SK-N-SH (cell line): ENCODE measurements around the gene DMGDH. TPM values are rescaled to one million over a fixed set of nuclear protein-coding genes. Genes with fewer than 3 reads are reported as not detected.

Experiments used
- CTCF ChIA-PET: fragments of 300-600, 350-600 bp; formaldehyde crosslinking; extraction: SDS; loops from one replicate; lab custom pipeline; 2021; lab: Yijun Ruan, JAX
- POLR2A ChIA-PET: fragments of 350-600 bp; sonication (Branson Sonifier 250); formaldehyde crosslinking; extraction: SDS; loops from one replicate; lab custom pipeline; 2020; ENCODE audit warnings: antibody characterized with exemption, inconsistent platforms; lab: Yijun Ruan, JAX
- DNase-seq: peaks from one replicate; pipeline ENCODE4 v3.0.0; 2012
- H2AFZ ChIP-seq: fragments of 200-600 bp; sonication (generic); 2 replicates; pipeline ENCODE4 v1.8.1; 2016; ENCODE audit warnings: antibody characterized with exemption, mild to moderate bottlenecking, low read depth
- H3F3A ChIP-seq: fragments of 200-600 bp; sonication (generic); replicated peaks from 2 replicates; pipeline ENCODE3; 2016; ENCODE audit warnings: antibody characterized with exemption, mild to moderate bottlenecking; ENCODE audit not compliant: insufficient read depth
- H3K27ac ChIP-seq, 2 experiments: fragments of 200-500 bp in 1 of 2; fragments of 200-600 bp in 1 of 2; sonication (Bioruptor generic) in 1 of 2; sonication (generic), shearing (Covaris generic) in 1 of 2; 2 replicates each; pipeline versions ENCODE4 v1.5.1 to v1.6.1; 2014 to 2016; ENCODE audit warnings: low read depth in 2 of 2, inconsistent platforms in 1 of 2, low read length in 1 of 2, mild to moderate bottlenecking in 1 of 2, mixed read lengths in 1 of 2
- H3K27me3 ChIP-seq: fragments of 200-600 bp; sonication (generic), shearing (Covaris generic); 2 replicates; pipeline ENCODE4 v1.6.1; 2016; ENCODE audit warnings: mixed run types; ENCODE audit not compliant: insufficient read depth
- H3K36me3 ChIP-seq, 2 experiments: fragments of 200-500 bp in 1 of 2; fragments of 200-600 bp in 1 of 2; sonication (Bioruptor generic) in 1 of 2; sonication (generic) in 1 of 2; replicated peaks in 1 of 2; 2 replicates each; pipeline versions ENCODE3 to v1.5.1; 2014 to 2016; ENCODE audit warnings: low read length in 1 of 2, mild to moderate bottlenecking in 1 of 2; ENCODE audit not compliant: insufficient read depth in 2 of 2, control insufficient read depth in 1 of 2
- H3K4me1 ChIP-seq, 2 experiments: fragments of 200-500 bp in 1 of 2; fragments of 200-600 bp in 1 of 2; sonication (Bioruptor generic) in 1 of 2; sonication (generic), shearing (Covaris generic) in 1 of 2; 2 replicates each; pipeline versions ENCODE4 v1.5.1 to v1.6.1; 2014 to 2016; ENCODE audit warnings: low read depth in 1 of 2, low read length in 1 of 2, mixed run types in 1 of 2; ENCODE audit not compliant: insufficient read depth in 2 of 2, control insufficient read depth in 1 of 2
- H3K4me2 ChIP-seq: fragments of 200-600 bp; sonication (generic), shearing (Covaris generic); 2 replicates; pipeline ENCODE4 v1.6.1; 2017; ENCODE audit warnings: mixed run types
- H3K4me3 ChIP-seq, 2 experiments: fragments of 200-500 bp in 1 of 2; fragments of 200-600 bp in 1 of 2; sonication (Bioruptor generic) in 1 of 2; sonication (generic), shearing (Covaris generic) in 1 of 2; 2 replicates each; pipeline versions ENCODE4 v1.5.1 to v1.8.1; 2014 to 2016; ENCODE audit warnings: low read depth in 2 of 2, inconsistent platforms in 1 of 2, low read length in 1 of 2, mild to moderate bottlenecking in 1 of 2, mixed read lengths in 1 of 2, moderate library complexity in 1 of 2
- H3K79me2 ChIP-seq: fragments of 200-600 bp; sonication (generic); 2 replicates; pipeline ENCODE4 v1.8.1; 2017; ENCODE audit warnings: mild to moderate bottlenecking; ENCODE audit not compliant: insufficient read depth
- H3K9ac ChIP-seq: fragments of 200-600 bp; sonication (generic); 2 replicates; pipeline ENCODE4 v1.6.1; 2017; ENCODE audit warnings: mixed run types
- H3K9me2 ChIP-seq: fragments of 200-600 bp; sonication (generic); 2 replicates; pipeline ENCODE4 v1.6.1; 2017; ENCODE audit warnings: mixed run types
- H3K9me3 ChIP-seq: fragments of 200-600 bp; sonication (generic); 2 replicates; pipeline ENCODE4 v1.6.1; 2017; ENCODE audit warnings: mixed run types, mild to moderate bottlenecking, moderate library complexity
- H4K20me1 ChIP-seq: fragments of 200-600 bp; sonication (generic); 2 replicates; pipeline ENCODE4 v1.6.1; 2017; ENCODE audit warnings: mild to moderate bottlenecking, mixed run types; ENCODE audit not compliant: insufficient read depth
- CHD2 ChIP-seq: fragments of 150-350 bp; IDR thresholded peaks from 2 replicates; pipeline ENCODE4 v1.6.1; 2018; ENCODE audit warnings: low read length; ENCODE audit not compliant: partially characterized antibody
- CTCF ChIP-seq: fragments of 200-600 bp; sonication (generic); IDR thresholded peaks from 2 replicates; pipeline ENCODE4 v1.6.1; 2017; ENCODE audit warnings: antibody characterized with exemption, mild to moderate bottlenecking, moderate library complexity
- EP300 ChIP-seq, 2 experiments: IDR thresholded peaks; 2 replicates each; pipeline versions ENCODE4 v1.4.0 to v1.6.1; 2012; ENCODE audit warnings: borderline replicate concordance in 1 of 2, low read depth in 1 of 2, low read length in 1 of 2
- FOXJ3 ChIP-seq: sonication (generic); formaldehyde crosslinking; IDR thresholded peaks from 2 replicates; pipeline ENCODE4 v1.5.1; 2020; ENCODE audit warnings: mild to moderate bottlenecking, missing genetic modification reagents
- JUND ChIP-seq: IDR thresholded peaks from 2 replicates; pipeline ENCODE4 v1.4.0; 2012
- RAD21 ChIP-seq: IDR thresholded peaks from 2 replicates; pipeline ENCODE4 v1.6.1; 2012; ENCODE audit warnings: mild to moderate bottlenecking, low read length
- SIN3A ChIP-seq: IDR thresholded peaks from 2 replicates; pipeline ENCODE4 v1.6.1; 2012; ENCODE audit warnings: low read depth, mild to moderate bottlenecking, low read length, moderate library complexity, borderline replicate concordance
- USF1 ChIP-seq: IDR thresholded peaks from 2 replicates; pipeline ENCODE4 v1.4.0; 2012; ENCODE audit warnings: low read depth, borderline replicate concordance
- YY1 ChIP-seq: IDR thresholded peaks from 2 replicates; pipeline ENCODE4 v1.4.0; 2012; ENCODE audit warnings: low read depth, mild to moderate bottlenecking
- WGBS: methylation state at CpG from one replicate; pipeline ENCODE4 v1.1.6; 2017; ENCODE audit warnings: low lambda C conversion rate; 5-methylcytosine and 5-hydroxymethylcytosine counted together
- polyA plus RNA-seq, 3 experiments: library from polyadenylated mRNA; depleted of rRNA; stranded (reverse); fragments of >200 nt; gene quantifications; 2 replicates each; pipeline ENCODE4 v1.2.3, GENCODE V29; 2012
- TF ChIP-seq, protein P1 (sequence below): IDR thresholded peaks from 2 replicates; pipeline ENCODE4 v1.4.0; 2012; ENCODE audit warnings: low read depth, borderline replicate concordance
- TF ChIP-seq, protein P2 (sequence below): fragments of 150-350 bp; IDR thresholded peaks from 2 replicates; pipeline ENCODE4 v1.6.1; 2017; ENCODE audit warnings: antibody characterized with exemption, low read length, low read depth, borderline replicate concordance
- TF ChIP-seq, protein P3 (sequence below): IDR thresholded peaks from 2 replicates; pipeline ENCODE4 v1.4.0; 2012; ENCODE audit warnings: low read depth

DMGDH gene
- polyA plus RNA-seq, 1 of the 3 experiments (the other 2 are of a cell fraction): 0.56 TPM

- Histone ChIP-seq H3K9me3 (no peaks in the 10 kb centered on the region), H3K79me2 (no peaks in the 10 kb centered on the region), H3K4me1 (no peaks in the 10 kb centered on the region), H3F3A (peaks cover 4% of the 10 kb centered on the region), H3K36me3 (no peaks in the 10 kb centered on the region), H3K4me2 (no peak overlapping the region), H3K9me2 (no peaks in the 10 kb centered on the region), H3K27ac (no peak overlapping the region), H3K27me3 (no peaks in the 10 kb centered on the region), H4K20me1 (no peaks in the 10 kb centered on the region), H3K4me3 (no peak overlapping the region), H2AFZ (no peak overlapping the region), H3K9ac (no peak overlapping the region)
- ChIA-PET POLR2A (no interaction called here), CTCF (interaction anchor here (1.2 to 6.8 kb wide), 2 partner anchors 10 to 122 kb away, joined by 3 to 104 read pairs; no protein-coding TSS in a partner anchor)
- no peak for TF ChIP-seq CTCF
- no peak for TF ChIP-seq JUND
- TF ChIP-seq YY1: no peak
- TF ChIP-seq CHD2: no peak
- no peak for TF ChIP-seq FOXJ3
- no peak for TF ChIP-seq RAD21
- TF ChIP-seq, protein P1, sequence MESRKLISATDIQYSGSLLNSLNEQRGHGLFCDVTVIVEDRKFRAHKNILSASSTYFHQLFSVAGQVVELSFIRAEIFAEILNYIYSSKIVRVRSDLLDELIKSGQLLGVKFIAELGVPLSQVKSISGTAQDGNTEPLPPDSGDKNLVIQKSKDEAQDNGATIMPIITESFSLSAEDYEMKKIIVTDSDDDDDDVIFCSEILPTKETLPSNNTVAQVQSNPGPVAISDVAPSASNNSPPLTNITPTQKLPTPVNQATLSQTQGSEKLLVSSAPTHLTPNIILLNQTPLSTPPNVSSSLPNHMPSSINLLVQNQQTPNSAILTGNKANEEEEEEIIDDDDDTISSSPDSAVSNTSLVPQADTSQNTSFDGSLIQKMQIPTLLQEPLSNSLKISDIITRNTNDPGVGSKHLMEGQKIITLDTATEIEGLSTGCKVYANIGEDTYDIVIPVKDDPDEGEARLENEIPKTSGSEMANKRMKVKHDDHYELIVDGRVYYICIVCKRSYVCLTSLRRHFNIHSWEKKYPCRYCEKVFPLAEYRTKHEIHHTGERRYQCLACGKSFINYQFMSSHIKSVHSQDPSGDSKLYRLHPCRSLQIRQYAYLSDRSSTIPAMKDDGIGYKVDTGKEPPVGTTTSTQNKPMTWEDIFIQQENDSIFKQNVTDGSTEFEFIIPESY: no peak
- TF ChIP-seq, protein P2, sequence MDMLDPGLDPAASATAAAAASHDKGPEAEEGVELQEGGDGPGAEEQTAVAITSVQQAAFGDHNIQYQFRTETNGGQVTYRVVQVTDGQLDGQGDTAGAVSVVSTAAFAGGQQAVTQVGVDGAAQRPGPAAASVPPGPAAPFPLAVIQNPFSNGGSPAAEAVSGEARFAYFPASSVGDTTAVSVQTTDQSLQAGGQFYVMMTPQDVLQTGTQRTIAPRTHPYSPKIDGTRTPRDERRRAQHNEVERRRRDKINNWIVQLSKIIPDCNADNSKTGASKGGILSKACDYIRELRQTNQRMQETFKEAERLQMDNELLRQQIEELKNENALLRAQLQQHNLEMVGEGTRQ: no peak
- TF ChIP-seq SIN3A: no peak
- DNase-seq: no peak
Observed at GRCh38 chr5:79011869-79012268, 57.6 kb downstream of the DMGDH start.

DNA sequence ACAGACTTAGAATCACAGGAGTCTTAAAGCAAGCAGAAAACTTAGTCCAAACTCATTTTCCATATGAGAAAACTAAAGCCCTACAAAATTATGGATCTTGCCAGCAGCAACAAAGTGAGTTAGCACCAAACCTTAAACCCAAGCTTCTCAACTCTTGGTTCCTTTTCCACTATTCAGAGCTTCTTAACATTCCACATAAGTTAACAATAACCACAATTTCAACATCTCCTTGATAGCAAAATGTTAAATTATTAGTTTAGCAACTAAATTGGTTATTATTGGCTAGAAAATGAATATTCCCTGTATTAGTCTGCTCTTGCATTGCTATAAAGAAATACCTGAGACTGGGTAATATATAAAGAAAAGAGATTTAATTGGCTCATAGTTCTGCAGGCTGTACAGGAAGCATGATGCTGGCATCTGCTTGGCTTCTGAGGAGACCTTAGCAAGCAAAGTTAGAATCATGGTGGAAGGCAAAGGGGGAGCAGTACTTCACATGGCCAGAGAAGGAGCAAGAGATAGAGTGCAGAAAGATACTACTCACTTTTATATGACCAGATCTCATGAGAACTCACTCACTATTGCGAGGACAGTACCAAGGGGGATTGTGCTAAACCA lies 58.1 kb downstream of the DMGDH start:
- Histone ChIP-seq H3K79me2 (no peaks in the 10 kb centered on the region), H3K27me3 (no peaks in the 10 kb centered on the region), H3K9ac (no peak overlapping the region), H3K36me3 (no peaks in the 10 kb centered on the region), H3K4me2 (no peak overlapping the region), H3K4me1 (no peaks in the 10 kb centered on the region), H3K27ac (no peak overlapping the region), H3K9me3 (no peaks in the 10 kb centered on the region), H3K9me2 (no peaks in the 10 kb centered on the region), H3F3A (peaks cover 4% of the 10 kb centered on the region), H2AFZ (no peak overlapping the region), H3K4me3 (no peak overlapping the region), H4K20me1 (no peaks in the 10 kb centered on the region)
- DNase-seq: no peak
- 67% methylated on average over 1 of the region's 1 CpG for WGBS
- ChIA-PET POLR2A (no interaction called here), CTCF (interaction anchor here (1.2 to 6.8 kb wide), 2 partner anchors 11 to 123 kb away, joined by 3 to 104 read pairs; no protein-coding TSS in a partner anchor)
- TF ChIP-seq, protein P3, sequence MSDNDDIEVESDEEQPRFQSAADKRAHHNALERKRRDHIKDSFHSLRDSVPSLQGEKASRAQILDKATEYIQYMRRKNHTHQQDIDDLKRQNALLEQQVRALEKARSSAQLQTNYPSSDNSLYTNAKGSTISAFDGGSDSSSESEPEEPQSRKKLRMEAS: no peak
- TF ChIP-seq CTCF: no peak; the same call in 1 of the 2 replicates
- TF ChIP-seq USF1: no peak
- no peak for TF ChIP-seq EP300 (IDR thresholded peaks at IDR 0.05; ENCODE audit: borderline replicate concordance in 1 of 2, low read depth in 1 of 2, low read length in 1 of 2)
